Activated naive CD8-positive, alpha-beta T cell treated with anti-CD3 and anti-CD28 coated beads, Interleukin-2, amount 10 ng/mL, durations not matched to agents 7 days and 5 days (primary cell): ENCODE results near the gene ANO4. TPM values are rescaled to one million over a fixed set of nuclear protein-coding genes. Genes with fewer than 3 reads are reported as not detected.

Source experiments
- ATAC-seq: fragments of 150-1000 bp; cut with Tn5 transposase; one replicate; pipeline ENCODE4 v1.10.0; 2021; ENCODE audit warnings: low read depth, moderate library complexity
- POLR2A ChIA-PET: fragments of 350-600 bp; sonication (Branson Sonifier 250); formaldehyde crosslinking; loops from one replicate; lab custom pipeline; 2021; ENCODE audit warnings: antibody characterized with exemption; lab: Charles Lee
- DNase-seq: peaks from one replicate; pipeline ENCODE4 v3.0.0; 2021
- H3K27ac Mint-ChIP-seq: one replicate; pipeline ENCODE4 v1.8.0; 2022; ENCODE audit warnings: mild to moderate bottlenecking, mixed read lengths
- H3K27me3 Mint-ChIP-seq: one replicate; pipeline ENCODE4 v1.8.0; 2022; ENCODE audit warnings: mild to moderate bottlenecking, moderate library complexity, mixed read lengths
- H3K36me3 Mint-ChIP-seq: one replicate; pipeline ENCODE4 v1.8.0; 2021; ENCODE audit warnings: mild to moderate bottlenecking, mixed read lengths
- H3K4me1 Mint-ChIP-seq: one replicate; pipeline ENCODE4 v1.8.0; 2021; ENCODE audit warnings: mixed read lengths
- H3K4me3 Mint-ChIP-seq: one replicate; pipeline ENCODE4 v1.8.0; 2022; ENCODE audit warnings: mild to moderate bottlenecking, moderate library complexity, mixed read lengths
- H3K9me3 Mint-ChIP-seq: one replicate; pipeline ENCODE4 v1.8.0; 2021; ENCODE audit warnings: mixed read lengths
- total RNA-seq, 2 experiments: library from RNA; stranded (reverse); gene quantifications; one replicate each; pipeline ENCODE4 v1.2.3, GENCODE V29; 2021

Gene ANO4
- total RNA-seq, 2 experiments from 2014 or later: not detected

- no peak overlapping the region for H3K27ac Mint-ChIP-seq
- H3K27me3 Mint-ChIP-seq: no peaks in the 10 kb centered on the region
- DNase-seq (no peak), ATAC-seq (no peak)
- H3K36me3 Mint-ChIP-seq: no peaks in the 10 kb centered on the region
- no peaks in the 10 kb centered on the region for H3K9me3 Mint-ChIP-seq
- H3K4me3 Mint-ChIP-seq: no peak overlapping the region
- no peaks in the 10 kb centered on the region for H3K4me1 Mint-ChIP-seq
- POLR2A ChIA-PET: no interaction called here
Measured at GRCh38 chr12:100867639-100868393, 73.2 kb downstream of the ANO4 start.

- Mint-ChIP-seq H3K27me3 (no peaks in the 10 kb centered on the region), H3K4me1 (no peaks in the 10 kb centered on the region), H3K36me3 (no peaks in the 10 kb centered on the region), H3K9me3 (peaks cover 1% of the 10 kb centered on the region), H3K4me3 (no peak overlapping the region), H3K27ac (no peak overlapping the region)
- DNase-seq (no peak), ATAC-seq (no peak)
- POLR2A ChIA-PET: no interaction called here
Measured at GRCh38 chr12:100868487-100868886, 73.9 kb downstream of the ANO4 start.

- ATAC-seq: no peak
- no peaks in the 10 kb centered on the region for H3K36me3 Mint-ChIP-seq
- H3K4me3 Mint-ChIP-seq: no peak overlapping the region
- peaks cover 1% of the 10 kb centered on the region for H3K9me3 Mint-ChIP-seq
- H3K4me1 Mint-ChIP-seq: no peaks in the 10 kb centered on the region
- H3K27me3 Mint-ChIP-seq: no peaks in the 10 kb centered on the region
- POLR2A ChIA-PET: no interaction called here
- DNase-seq: no peak
- no peak overlapping the region for H3K27ac Mint-ChIP-seq
Measured at GRCh38 chr12:100871195-100871734, 76.7 kb downstream of the ANO4 start.

- Mint-ChIP-seq H3K4me3 (no peak overlapping the region), H3K27me3 (no peaks in the 10 kb centered on the region), H3K27ac (no peak overlapping the region), H3K9me3 (peaks cover 1% of the 10 kb centered on the region), H3K4me1 (no peaks in the 10 kb centered on the region), H3K36me3 (no peaks in the 10 kb centered on the region)
- DNase-seq (no peak), ATAC-seq (no peak)
- POLR2A ChIA-PET: no interaction called here
Measured at GRCh38 chr12:100875156-100875555, 80.6 kb downstream of the ANO4 start.

- Mint-ChIP-seq H3K4me3 (no peak overlapping the region), H3K36me3 (no peaks in the 10 kb centered on the region), H3K27me3 (no peaks in the 10 kb centered on the region), H3K4me1 (no peaks in the 10 kb centered on the region), H3K27ac (no peak overlapping the region), H3K9me3 (peaks cover 1% of the 10 kb centered on the region)
- POLR2A ChIA-PET: no interaction called here
- ATAC-seq (no peak), DNase-seq (no peak)
Measured at GRCh38 chr12:100875771-100876170, 81.2 kb downstream of the ANO4 start.

GRCh38 chr12:100877776-100878175 lies 83.2 kb downstream of the ANO4 start:
- no peak for DNase-seq
- Mint-ChIP-seq H3K4me1 (no peaks in the 10 kb centered on the region), H3K27ac (no peak overlapping the region), H3K36me3 (no peaks in the 10 kb centered on the region), H3K4me3 (no peak overlapping the region), H3K9me3 (peaks cover 1% of the 10 kb centered on the region), H3K27me3 (no peaks in the 10 kb centered on the region)
- POLR2A ChIA-PET: no interaction called here
- no peak for ATAC-seq

GRCh38 chr12:100895192-100895591 lies 100.6 kb downstream of the ANO4 start:
- POLR2A ChIA-PET: no interaction called here

GRCh38 chr12:100896192-100896591 lies 101.6 kb downstream of the ANO4 start:
- H3K27ac Mint-ChIP-seq: no peak overlapping the region
- ATAC-seq (no peak), DNase-seq (no peak)
- no peaks in the 10 kb centered on the region for H3K4me1 Mint-ChIP-seq
- no peaks in the 10 kb centered on the region for H3K36me3 Mint-ChIP-seq
- no peaks in the 10 kb centered on the region for H3K27me3 Mint-ChIP-seq
- H3K4me3 Mint-ChIP-seq: no peak overlapping the region
- peaks cover 1% of the 10 kb centered on the region for H3K9me3 Mint-ChIP-seq
- POLR2A ChIA-PET: no interaction called here

More at GRCh38 chr12:100895192-100895591, 100.6 kb downstream of the ANO4 start:
- no peak for DNase-seq
- no peaks in the 10 kb centered on the region for H3K9me3 Mint-ChIP-seq
- H3K4me1 Mint-ChIP-seq: no peaks in the 10 kb centered on the region
- ATAC-seq: no peak
- H3K36me3 Mint-ChIP-seq: no peaks in the 10 kb centered on the region
- H3K4me3 Mint-ChIP-seq: no peak overlapping the region
- no peak overlapping the region for H3K27ac Mint-ChIP-seq
- H3K27me3 Mint-ChIP-seq: no peaks in the 10 kb centered on the region

- POLR2A ChIA-PET: no interaction called here
- Mint-ChIP-seq H3K36me3 (no peaks in the 10 kb centered on the region), H3K4me1 (no peaks in the 10 kb centered on the region), H3K4me3 (no peak overlapping the region), H3K27ac (no peak overlapping the region), H3K27me3 (no peaks in the 10 kb centered on the region), H3K9me3 (peaks cover 1% of the 10 kb centered on the region)
- ATAC-seq (no peak), DNase-seq (no peak)
Measured at GRCh38 chr12:100897240-100897639, 102.7 kb downstream of the ANO4 start.

- Mint-ChIP-seq H3K4me3 (no peak overlapping the region), H3K36me3 (no peaks in the 10 kb centered on the region), H3K27me3 (no peaks in the 10 kb centered on the region), H3K27ac (no peak overlapping the region), H3K4me1 (no peaks in the 10 kb centered on the region), H3K9me3 (peaks cover 1% of the 10 kb centered on the region)
- POLR2A ChIA-PET: no interaction called here
- ATAC-seq (no peak), DNase-seq (no peak)
Measured at GRCh38 chr12:100899301-100899700, 104.7 kb downstream of the ANO4 start.

GRCh38 chr12:100900808-100901207 lies 106.2 kb downstream of the ANO4 start:
- POLR2A ChIA-PET: no interaction called here
- Mint-ChIP-seq H3K27ac (no peak overlapping the region), H3K27me3 (no peaks in the 10 kb centered on the region), H3K36me3 (no peaks in the 10 kb centered on the region), H3K4me1 (no peaks in the 10 kb centered on the region), H3K9me3 (peaks cover 1% of the 10 kb centered on the region), H3K4me3 (no peak overlapping the region)
- DNase-seq (no peak), ATAC-seq (no peak)

GRCh38 chr12:100901266-100901665 lies 106.7 kb downstream of the ANO4 start:
- no peak overlapping the region for H3K27ac Mint-ChIP-seq
- peaks cover 1% of the 10 kb centered on the region for H3K9me3 Mint-ChIP-seq
- no peaks in the 10 kb centered on the region for H3K36me3 Mint-ChIP-seq
- H3K4me3 Mint-ChIP-seq: no peak overlapping the region
- H3K27me3 Mint-ChIP-seq: no peaks in the 10 kb centered on the region
- no peaks in the 10 kb centered on the region for H3K4me1 Mint-ChIP-seq
- no peak for DNase-seq
- POLR2A ChIA-PET: no interaction called here
- ATAC-seq: no peak

GRCh38 chr12:100904270-100904669 lies 109.7 kb downstream of the ANO4 start:
- Mint-ChIP-seq H3K4me1 (no peaks in the 10 kb centered on the region), H3K27ac (no peak overlapping the region), H3K9me3 (peaks cover 1% of the 10 kb centered on the region), H3K4me3 (no peak overlapping the region), H3K36me3 (no peaks in the 10 kb centered on the region), H3K27me3 (no peaks in the 10 kb centered on the region)
- POLR2A ChIA-PET: no interaction called here
- ATAC-seq: no peak
- DNase-seq: no peak

- no peak overlapping the region for H3K4me3 Mint-ChIP-seq
- H3K36me3 Mint-ChIP-seq: no peaks in the 10 kb centered on the region
- H3K9me3 Mint-ChIP-seq: no peaks in the 10 kb centered on the region
- H3K27me3 Mint-ChIP-seq: no peaks in the 10 kb centered on the region
- no peak overlapping the region for H3K27ac Mint-ChIP-seq
- POLR2A ChIA-PET: no interaction called here
- H3K4me1 Mint-ChIP-seq: no peaks in the 10 kb centered on the region
- ATAC-seq: no peak
- no peak for DNase-seq
Measured at GRCh38 chr12:100908501-100908900, 113.9 kb downstream of the ANO4 start.
